ENCODE measurements around the gene PRRX1.

DNA sequence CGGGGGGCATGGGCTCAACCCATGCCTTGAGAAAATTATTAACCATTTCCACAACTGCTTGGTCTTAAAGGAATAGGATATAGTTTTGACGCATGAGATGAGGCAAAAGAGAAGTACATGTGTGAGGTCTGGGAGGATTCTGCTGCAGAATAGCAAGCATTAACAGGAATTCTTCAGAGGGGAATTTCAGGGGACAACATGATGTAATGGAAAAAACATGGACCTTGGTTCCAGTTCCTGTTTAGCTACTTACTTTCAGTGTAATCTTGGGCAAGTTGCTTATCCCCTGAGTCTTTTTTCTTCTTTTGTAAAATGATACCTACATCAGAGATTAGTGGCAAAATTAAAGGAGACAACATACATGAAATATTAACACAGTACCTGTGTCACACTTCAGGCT lies 85.6 kb downstream of the PRRX1 start:
- TF ChIP-seq CTCF (IDR thresholded peaks at IDR 0.05) (no peak), POLR2A (IDR thresholded peaks at IDR 0.05) (no peak)

Data from Peyer's patch (tissue), 4 donors.